K562 (cell line): ENCODE results near the gene DNMT3L.
"Not testable (repeated sequence)": the region's sequence is repeated elsewhere in the genome, so short reads cannot be mapped to it uniquely, and the experiment has no call there.

ENCODE experiments used
- CEBPZ ChIP-seq: fragments of 150-350 bp; IDR thresholded peaks from 2 replicates; pipeline ENCODE4 v1.6.1; 2014; ENCODE audit warnings: low read depth, mild to moderate bottlenecking, low read length, borderline replicate concordance
- CTCF ChIP-seq, 3 experiments: IDR thresholded peaks in 2 of 3; conservative IDR thresholded peaks in 1 of 3; 2 replicates each; pipeline ENCODE4 v1.5.1; 2011 to 2012; ENCODE audit warnings: low read length in 3 of 3, mild to moderate bottlenecking in 3 of 3, control low read depth in 2 of 3, improper control_type of control experiment in 1 of 3, inconsistent platforms in 1 of 3, low read depth in 1 of 3, mixed read lengths in 1 of 3, moderate library complexity in 1 of 3; ENCODE audit not compliant: insufficient read depth in 2 of 3
- EZH2 ChIP-seq: IDR thresholded peaks from 2 replicates; pipeline ENCODE4 v1.6.1; 2012; ENCODE audit warnings: low read depth, mild to moderate bottlenecking, inconsistent platforms, low read length, borderline replicate concordance
- HDAC8 ChIP-seq: fragments of 450-650 bp; IDR thresholded peaks from 2 replicates; pipeline ENCODE4 v1.6.1; 2016; ENCODE audit warnings: mild to moderate bottlenecking, missing genetic modification characterization, moderate library complexity, missing compliant biosample characterization
- MAX ChIP-seq: sonication (generic); formaldehyde crosslinking; IDR thresholded peaks from 2 replicates; pipeline ENCODE4 v1.9.0; 2022; ENCODE audit warnings: mild to moderate bottlenecking, missing genetic modification reagents
- MTF1 ChIP-seq: fragments of 250-450 bp; sonication (Bioruptor Pico); IDR thresholded peaks from 2 replicates; pipeline ENCODE4 v1.9.0; 2021; ENCODE audit warnings: moderate library complexity, mild to moderate bottlenecking, inconsistent platforms, borderline replicate concordance
- NFIC ChIP-seq: fragments of 450-650 bp; IDR thresholded peaks from 2 replicates; pipeline ENCODE4 v1.6.1; 2017; ENCODE audit warnings: mild to moderate bottlenecking, inconsistent platforms
- NFXL1 ChIP-seq: fragments of 450-650 bp; formaldehyde crosslinking; IDR thresholded peaks from 2 replicates; pipeline ENCODE4 v1.4.0; 2021; ENCODE audit warnings: mild to moderate bottlenecking
- NFYB ChIP-seq: IDR thresholded peaks from 2 replicates; pipeline ENCODE4 v1.6.1; 2011; ENCODE audit warnings: mild to moderate bottlenecking, moderate library complexity; ENCODE audit not compliant: insufficient read length; ENCODE audit errors: extremely low read depth
- STAT6 ChIP-seq: sonication (generic); formaldehyde crosslinking; IDR thresholded peaks from 2 replicates; pipeline ENCODE4 v1.8.1; 2023; ENCODE audit warnings: mild to moderate bottlenecking, missing genetic modification reagents
- ZMIZ1 ChIP-seq, 2 experiments: fragments of 150-350 bp in 1 of 2; IDR thresholded peaks; 2 replicates each; pipeline ENCODE4 v1.6.1; 2012 to 2016; ENCODE audit warnings: low read depth in 2 of 2, low read length in 2 of 2, mild to moderate bottlenecking in 1 of 2, moderate library complexity in 1 of 2
- ZNF280B ChIP-seq: fragments of 250-450 bp; sonication (Bioruptor Pico); IDR thresholded peaks from 2 replicates; pipeline ENCODE4 v1.5.1; 2021; ENCODE audit warnings: mild to moderate bottlenecking

- TF ChIP-seq NFYB; ZMIZ1 (IDR thresholded peaks at IDR 0.05; ENCODE audit: low read depth in 2 of 2, low read length in 2 of 2); STAT6; EZH2; MAX; HDAC8 (tag); ZNF280B (CRISPR knock-in tag); CEBPZ; CTCF (IDR thresholded peaks at IDR 0.05 in 2 of 3, conservative IDR thresholded peaks at IDR 0.05 in 1 of 3; ENCODE audit: insufficient read depth in 2 of 3, low read depth in 1 of 3, low read length in 3 of 3); NFXL1 (CRISPR knock-in tag); NFIC; MTF1 (CRISPR knock-in tag): not testable (repeated sequence)
These were observed 55.5 kb downstream of the DNMT3L start for GRCh38 chr21:44206187-44206586.
